ENCODE measurements around the gene COL28A1.

- no peak for TF ChIP-seq POLR2AphosphoS5 (IDR thresholded peaks at IDR 0.05; ENCODE audit: borderline replicate concordance, low read depth, low read length)
- TF ChIP-seq FOXP2 (optimal IDR thresholded peaks at IDR 0.05; ENCODE audit: control extremely low read depth, extremely low read length, insufficient read depth), result no peak
Measured at GRCh38 chr7:7331523-7331922, 204.2 kb downstream of the COL28A1 start.

Measured in SK-N-MC (cell line).